HG03342 (cell line): ENCODE measurements around the gene CHCHD3.

Experiments
- ATAC-seq: cut with Tn5 transposase; IDR thresholded peaks from one replicate; pipeline ENCODE4 v1.9.1; 2021; ENCODE audit warnings: mild to moderate bottlenecking, moderate library complexity; ENCODE audit not compliant: unreplicated experiment

Gene CHCHD3

GRCh38 chr7:133081599-133082389 lies at the start of gene CHCHD3:
Gene CHCHD3 (minus strand): TSS chr7:133082090. CDS start chr7:133081937, 153 bp downstream.
- ATAC-seq: peak; percentile 99

GRCh38 chr7:133130166-133130565 lies 48.3 kb upstream of the CHCHD3 start:
- ATAC-seq: no peak

GRCh38 chr7:133126422-133126821 lies 44.5 kb upstream of the CHCHD3 start:
- no peak for ATAC-seq

DNA sequence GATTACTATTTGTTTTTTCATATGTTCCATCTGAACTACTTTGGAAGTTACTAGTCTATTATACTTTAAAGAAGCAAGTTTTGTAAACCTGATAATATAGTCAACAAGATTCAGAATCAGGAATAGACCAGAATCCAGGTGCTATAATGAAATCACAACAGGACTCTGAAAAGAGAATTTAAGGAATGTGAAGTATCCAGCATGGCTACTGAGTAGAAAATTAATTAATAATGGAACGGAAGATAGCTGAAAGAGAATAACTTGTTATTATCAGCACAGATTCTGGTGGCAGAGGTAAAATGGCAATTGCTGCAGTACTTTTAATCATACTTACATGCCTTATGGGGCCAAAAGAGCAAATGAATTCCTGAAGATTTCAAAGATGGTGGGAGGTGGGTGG lies 43.1 kb upstream of the CHCHD3 start:
- no peak for ATAC-seq

DNA sequence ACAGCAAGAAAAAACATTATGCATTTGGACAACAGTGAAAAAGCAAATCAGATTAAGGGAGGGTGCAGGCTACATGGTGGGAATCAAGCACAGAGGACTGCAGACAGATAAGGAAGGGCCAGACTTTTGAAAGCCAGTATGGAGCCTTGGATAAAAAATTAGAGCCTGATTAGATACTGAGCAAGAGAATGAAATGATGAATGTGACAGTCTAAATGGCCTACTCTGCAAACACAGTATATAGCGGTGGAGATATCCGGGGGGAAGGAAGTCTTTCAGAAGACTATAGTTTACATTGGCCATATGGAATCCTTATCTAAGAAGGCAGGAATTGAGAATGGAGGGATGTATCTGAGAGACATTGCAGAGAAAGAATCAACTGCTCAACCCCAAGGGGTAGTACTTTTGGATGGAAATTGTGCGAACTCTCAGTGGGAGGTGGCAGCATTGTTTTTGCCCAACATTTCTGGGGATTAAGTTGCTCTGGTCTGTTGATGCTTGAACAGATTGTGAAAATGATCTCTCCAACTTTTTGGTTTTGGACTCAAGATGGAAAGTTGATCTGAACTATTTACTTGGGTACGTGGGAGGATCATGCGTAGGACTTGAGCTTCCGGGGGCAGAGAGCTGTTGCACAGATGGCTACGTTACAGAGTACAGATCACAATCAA lies 39.4 kb upstream of the CHCHD3 start:
- ATAC-seq: no peak

DNA sequence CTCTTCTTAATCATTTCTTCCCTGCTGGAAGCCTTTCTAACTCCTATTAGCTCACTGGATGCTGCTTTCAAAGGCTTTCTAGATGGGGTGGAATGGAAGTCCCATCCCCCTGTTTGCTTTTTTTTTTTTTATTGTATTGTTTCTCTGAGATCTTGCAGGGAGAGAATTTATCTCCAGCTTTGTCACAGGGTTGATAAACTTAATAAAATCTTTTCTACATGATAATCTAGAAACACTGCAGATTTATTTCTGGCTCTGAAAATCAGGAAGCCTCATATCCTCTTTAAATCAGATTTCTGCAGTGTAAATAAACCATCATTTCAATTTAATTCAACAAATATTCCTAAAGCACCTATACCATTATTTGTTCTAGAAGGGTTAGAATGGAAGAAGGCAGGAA lies 37.2 kb upstream of the CHCHD3 start:
- ATAC-seq: no peak

DNA sequence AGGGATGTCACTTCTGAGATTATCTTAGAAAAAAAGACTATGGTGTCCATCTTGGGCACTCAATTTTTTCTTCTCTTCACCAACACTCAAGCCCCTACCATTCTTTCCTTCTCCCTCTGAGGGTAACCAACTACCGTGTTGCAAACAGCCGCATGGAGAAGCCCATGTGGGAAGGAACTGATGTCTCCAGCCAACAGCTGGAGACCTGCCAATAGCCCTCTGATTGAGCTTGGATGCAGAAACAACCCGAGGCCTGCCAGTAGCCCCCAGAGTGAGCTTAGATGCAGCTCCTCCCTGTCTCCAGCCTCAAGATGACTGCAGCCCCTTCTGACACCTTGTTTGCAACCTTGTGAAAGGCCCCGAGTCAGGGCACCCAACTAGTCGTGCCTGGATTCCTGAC lies 36.4 kb upstream of the CHCHD3 start:
- ATAC-seq: no peak

- ATAC-seq: no peak
Measured at GRCh38 chr7:133117452-133117851, 35.6 kb upstream of the CHCHD3 start.

GRCh38 chr7:133115596-133115995 lies 33.7 kb upstream of the CHCHD3 start:
- no peak for ATAC-seq

DNA sequence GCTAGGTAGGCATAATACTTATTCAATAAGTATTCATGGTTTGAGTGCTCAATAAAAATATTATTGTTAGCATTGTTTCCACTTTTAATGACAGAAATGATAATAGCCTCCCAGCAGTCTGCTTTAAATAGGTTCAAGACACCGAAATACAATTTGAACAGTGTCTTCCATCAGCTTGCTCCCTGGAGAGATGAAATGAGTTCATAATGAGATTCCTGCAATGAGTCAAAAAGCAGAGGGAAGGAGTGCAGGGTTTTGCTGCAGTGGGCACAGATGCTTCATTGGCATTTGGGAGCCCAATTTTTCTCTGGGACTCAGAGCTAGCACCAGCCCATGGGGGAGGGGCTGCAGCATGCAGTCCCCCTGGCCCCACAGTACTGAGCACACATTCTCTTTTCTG lies 32.6 kb upstream of the CHCHD3 start:
- no peak for ATAC-seq

GRCh38 chr7:133112976-133113375 lies 31.1 kb upstream of the CHCHD3 start:
- ATAC-seq: no peak

GRCh38 chr7:133112335-133112734 lies 30.4 kb upstream of the CHCHD3 start:
- ATAC-seq: no peak

DNA sequence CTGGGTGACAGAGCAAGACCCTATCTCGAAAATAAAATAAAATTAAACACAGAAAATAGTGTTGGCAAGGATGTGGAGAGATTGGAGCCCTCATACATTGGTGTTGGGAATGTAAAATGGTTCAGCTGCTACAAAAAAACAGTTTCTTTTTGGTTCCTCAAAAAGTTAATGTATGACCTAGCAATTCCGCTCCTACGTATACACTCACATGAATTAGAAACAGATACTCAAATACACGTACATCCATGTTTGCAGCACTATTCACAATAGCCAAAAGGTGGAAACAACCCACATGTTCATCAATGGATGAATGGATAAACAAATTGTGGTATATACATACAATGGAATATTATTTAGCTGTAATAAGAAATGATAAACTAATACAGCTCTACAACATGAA lies 28.4 kb upstream of the CHCHD3 start:
- ATAC-seq: no peak

- ATAC-seq: no peak
Measured at GRCh38 chr7:133109816-133110215, 27.9 kb upstream of the CHCHD3 start.

DNA sequence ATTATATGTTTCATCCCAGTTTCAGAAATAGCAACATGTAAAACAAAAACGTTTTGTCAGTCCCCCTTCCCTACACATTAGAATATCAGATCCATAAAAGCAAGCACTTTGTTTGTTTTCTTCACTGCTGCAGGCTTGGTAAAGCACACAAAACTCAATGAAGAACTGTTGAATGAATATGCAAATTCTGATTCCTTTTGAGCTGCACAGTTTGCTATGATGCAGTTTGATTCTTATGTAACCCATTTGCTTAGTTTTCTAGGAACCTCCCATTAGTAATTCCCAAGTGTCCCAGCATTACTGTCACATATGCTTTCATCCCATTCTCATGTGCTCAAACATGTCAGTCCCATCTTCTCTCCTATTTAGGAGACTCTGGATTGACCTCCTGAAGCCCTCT lies 26.1 kb upstream of the CHCHD3 start:
- ATAC-seq: no peak

DNA sequence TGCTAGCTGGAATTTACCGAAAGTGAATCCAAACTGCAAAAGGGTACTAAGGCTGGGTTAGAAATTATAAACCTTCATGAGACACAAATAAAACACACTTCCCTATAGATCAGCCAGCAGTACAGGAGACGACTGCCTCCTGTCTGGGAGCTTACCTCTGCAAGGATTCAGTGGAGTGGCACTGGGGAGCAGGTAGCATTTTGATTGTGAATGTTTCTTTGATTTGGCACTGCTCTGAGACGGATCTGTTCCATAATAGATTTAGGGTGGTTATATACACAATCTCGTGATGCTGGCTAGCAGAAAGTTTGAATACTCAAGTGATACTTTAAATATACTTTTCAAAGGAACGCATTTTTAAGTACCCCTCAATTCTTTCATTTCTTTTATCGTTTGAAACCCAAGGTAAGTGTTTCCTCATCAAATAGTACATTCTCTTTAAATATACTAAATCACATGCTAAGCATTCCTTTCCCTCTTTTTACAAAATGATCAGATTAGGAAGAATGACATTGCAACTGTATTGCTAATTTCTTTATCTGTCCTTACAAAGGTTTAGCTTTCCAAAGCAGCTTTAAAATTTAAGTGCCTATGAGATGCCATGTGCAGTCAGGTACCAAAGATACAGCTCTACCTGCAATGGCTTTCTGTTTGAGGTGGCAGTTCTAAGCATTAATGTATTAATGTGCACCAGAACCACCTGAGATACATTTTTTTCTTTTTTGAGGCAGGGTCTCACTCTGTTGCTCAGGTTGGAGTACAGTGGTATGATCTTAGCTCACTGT lies 20.6 kb upstream of the CHCHD3 start:
- no peak for ATAC-seq

GRCh38 chr7:133099633-133100286 lies 17.9 kb upstream of the CHCHD3 start:
- no peak for ATAC-seq

DNA sequence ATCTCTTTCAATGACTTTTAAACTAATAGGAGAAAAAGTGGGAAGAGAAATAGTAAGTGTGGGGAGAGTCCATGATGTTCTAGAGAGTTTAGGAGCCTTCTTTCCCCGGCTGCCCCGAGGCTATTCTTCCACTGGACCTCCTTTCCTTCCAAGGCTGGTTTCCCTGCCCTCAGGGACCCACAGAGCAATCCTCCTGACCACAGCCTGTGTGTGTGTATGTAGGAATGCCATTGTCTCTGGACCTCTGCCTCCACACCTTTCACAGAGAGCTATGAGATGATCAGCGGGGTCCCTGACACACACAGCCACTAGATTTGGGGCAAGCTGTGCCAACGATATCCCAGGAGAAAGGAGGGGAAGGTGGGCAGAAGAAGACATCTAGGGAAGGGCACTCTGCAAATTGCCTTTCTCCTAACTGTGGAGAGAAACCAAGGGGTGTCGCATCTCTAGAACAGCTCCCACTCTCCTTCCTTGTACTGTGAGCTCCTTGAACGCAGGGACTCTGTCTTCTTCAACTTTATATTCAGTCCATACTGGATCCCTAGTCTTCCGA lies 13.3 kb upstream of the CHCHD3 start:
- ATAC-seq: no peak

GRCh38 chr7:133091943-133092464 lies 10.1 kb upstream of the CHCHD3 start:
- ATAC-seq: no peak

DNA sequence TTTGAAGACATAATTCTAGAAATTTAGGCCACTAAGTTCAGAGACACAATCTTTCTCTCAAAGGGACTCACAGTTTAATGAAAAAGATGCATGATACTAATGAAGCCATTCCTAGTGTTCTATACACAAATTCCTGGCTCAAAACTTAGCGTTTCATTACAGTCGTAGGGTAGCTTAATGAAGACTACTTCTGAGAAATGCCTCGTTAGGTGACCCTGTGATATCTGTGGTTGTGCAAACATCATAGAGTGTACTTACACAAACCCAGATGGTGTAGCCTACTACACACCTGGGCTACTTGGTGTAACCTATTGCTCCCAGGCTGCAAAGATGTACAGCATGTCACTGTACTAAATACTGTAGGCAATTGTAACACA lies 488 bp upstream of the CHCHD3 start:
- no peak for ATAC-seq

DNA sequence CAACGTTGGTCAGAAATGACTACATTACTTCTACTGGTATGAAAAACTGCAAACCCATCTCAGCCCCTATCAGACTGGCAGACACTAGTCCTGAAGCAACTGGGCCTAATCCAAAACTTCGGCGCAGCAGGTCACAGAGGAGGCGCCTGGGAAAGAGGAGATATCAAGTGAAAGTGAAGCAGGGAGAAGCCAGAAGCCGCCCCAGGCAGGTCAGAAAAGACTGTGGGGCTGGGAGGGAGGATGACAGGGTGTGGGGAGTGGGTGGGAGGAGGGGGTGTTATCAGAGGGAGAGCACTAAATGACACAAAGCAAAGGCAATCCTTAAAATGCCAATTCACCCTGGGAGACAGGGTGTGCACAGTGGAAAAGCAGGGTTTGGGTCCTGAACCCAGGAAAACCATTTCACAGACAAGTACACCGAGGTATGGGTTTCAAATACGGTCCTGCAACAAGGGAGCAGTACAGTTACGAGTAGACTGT lies 731 bp downstream of the CHCHD3 start:
- no peak for ATAC-seq
